HepG2 (cell line): ENCODE results near the gene CLEC2A. TPM values are rescaled to one million over a fixed set of nuclear protein-coding genes. Genes with fewer than 3 reads are reported as not detected.

ENCODE experiments used
- ATAC-seq: fragments of 200-7000 bp; cut with Tn5 transposase; 3 replicates; pipeline ENCODE4 v1.9.1; 2020; ENCODE audit warnings: mild to moderate bottlenecking, moderate library complexity
- BruUV-seq: library from RNA; stranded (reverse); fragments of 400-500 nt; replicated peaks from 2 replicates; lab custom pipeline; 2021; lab: Mats Ljungman, UMichigan
- CTCF ChIA-PET: fragments of 300-600 bp; formaldehyde crosslinking; extraction: SDS; loops from one replicate; lab custom pipeline; 2021; ENCODE audit warnings: low total read pairs, inconsistent platforms, low intra/inter-chr PET ratio; lab: Yijun Ruan, JAX
- POLR2A ChIA-PET: fragments of 350-600 bp; sonication (Branson Sonifier 250); formaldehyde crosslinking; loops from one replicate; lab custom pipeline; 2020; ENCODE audit warnings: antibody characterized with exemption, inconsistent platforms; lab: Yijun Ruan, JAX
- DNase-seq: peaks from one replicate; pipeline ENCODE4 v3.0.0-alpha.2; 2015; ENCODE audit warnings: low spot score
- FAIRE-seq: peaks from 3 replicates; lab custom pipeline; 2011; peaks lifted over from hg19 to GRCh38; lab: Jason Lieb, UNC
- H2AFZ ChIP-seq: one replicate; pipeline ENCODE4 v1.6.1; 2011; ENCODE audit warnings: low read length, inconsistent platforms
- H3K27ac ChIP-seq: fragments of 300-600 bp; 3 replicates; pipeline ENCODE4 v1.8.0; 2011; ENCODE audit warnings: mixed run types, mild to moderate bottlenecking, mixed read lengths, low read length, inconsistent platforms; ENCODE audit not compliant: insufficient read depth; ENCODE audit errors: extremely low read length
- H3K27me3 ChIP-seq, 2 experiments: fragments of 200-600 bp in 1 of 2; 2 replicates in 1 of 2; 3 replicates in 1 of 2; pipeline versions ENCODE4 v1.6.0 to v1.8.0; 2011; ENCODE audit warnings: low read length in 2 of 2, mild to moderate bottlenecking in 2 of 2, moderate library complexity in 2 of 2, inconsistent platforms in 1 of 2; ENCODE audit not compliant: insufficient read depth in 2 of 2, control insufficient read depth in 1 of 2
- H3K36me3 ChIP-seq, 2 experiments: fragments of 200-600 bp in 1 of 2; replicated peaks in 1 of 2; 2 replicates in 1 of 2; 3 replicates in 1 of 2; pipeline versions ENCODE4 v1.5.1 to v1.8.0; 2011; ENCODE audit warnings: low read length in 2 of 2, inconsistent platforms in 1 of 2; ENCODE audit not compliant: insufficient read depth in 2 of 2, control insufficient read depth in 1 of 2
- H3K4me1 ChIP-seq: 2 replicates; pipeline ENCODE4 v1.5.1; 2012; ENCODE audit warnings: low read length, inconsistent platforms; ENCODE audit not compliant: insufficient read depth
- H3K4me2 ChIP-seq: 2 replicates; pipeline ENCODE4 v1.6.0; 2011; ENCODE audit warnings: low read depth, low read length, inconsistent platforms
- H3K4me3 ChIP-seq, 3 experiments: fragments of 200-600 bp in 1 of 3; sonication (generic), shearing (Covaris generic) in 1 of 3; replicated peaks in 1 of 3; 2 replicates each; pipeline ENCODE4 v1.5.1; 2011 to 2016; ENCODE audit warnings: low read length in 3 of 3, inconsistent platforms in 2 of 3, low read depth in 2 of 3, mild to moderate bottlenecking in 2 of 3, control low read depth in 1 of 3, mixed read lengths in 1 of 3; ENCODE audit not compliant: insufficient read depth in 1 of 3
- H3K79me2 ChIP-seq: one replicate; pipeline ENCODE4 v1.6.1; 2011; ENCODE audit warnings: low read length, inconsistent platforms; ENCODE audit not compliant: insufficient read depth
- H3K9ac ChIP-seq: 2 replicates; pipeline ENCODE4 v1.6.0; 2011; ENCODE audit warnings: mild to moderate bottlenecking, low read depth, low read length, inconsistent platforms; ENCODE audit not compliant: insufficient read depth
- H3K9me3 ChIP-seq: 2 replicates; pipeline ENCODE4 v1.5.1; 2012; ENCODE audit warnings: mild to moderate bottlenecking, low read length
- H4K20me1 ChIP-seq: 2 replicates; pipeline ENCODE4 v1.6.0; 2011; ENCODE audit warnings: inconsistent platforms, mild to moderate bottlenecking, low read length, moderate library complexity; ENCODE audit not compliant: insufficient read depth
- ADNP ChIP-seq: sonication (generic); formaldehyde crosslinking; IDR thresholded peaks from 2 replicates; pipeline ENCODE4 v1.4.0; 2020; ENCODE audit warnings: missing genetic modification reagents
- CREB1 ChIP-seq, 2 experiments: fragments of 450-650 bp in 1 of 2; IDR thresholded peaks; 2 replicates each; pipeline ENCODE4 v1.6.1; 2016 to 2017; ENCODE audit warnings: control low read depth in 1 of 2, mild to moderate bottlenecking in 1 of 2, missing compliant biosample characterization in 1 of 2, missing genetic modification characterization in 1 of 2
- DMTF1 ChIP-seq: sonication (generic); formaldehyde crosslinking; IDR thresholded peaks from 2 replicates; pipeline ENCODE4 v1.4.0; 2020; ENCODE audit warnings: mild to moderate bottlenecking, missing genetic modification reagents
- HNRNPLL ChIP-seq: fragments of 200-400 bp; formaldehyde crosslinking; IDR thresholded peaks from 2 replicates; pipeline ENCODE4 v1.6.1; 2017; ENCODE audit warnings: mild to moderate bottlenecking, low read depth, low read length; ENCODE audit not compliant: poor library complexity, severe bottlenecking
- HNRNPUL1 ChIP-seq: fragments of 200-400 bp; formaldehyde crosslinking; IDR thresholded peaks from 2 replicates; pipeline ENCODE4 v1.6.1; 2017; ENCODE audit warnings: low read depth, mild to moderate bottlenecking, low read length, moderate library complexity
- NFATC3 ChIP-seq: sonication (generic); formaldehyde crosslinking; IDR thresholded peaks from 2 replicates; pipeline ENCODE4 v1.5.1; 2020; ENCODE audit warnings: mild to moderate bottlenecking, missing genetic modification reagents
- NR3C1 ChIP-seq: sonication (generic); formaldehyde crosslinking; IDR thresholded peaks from 2 replicates; pipeline ENCODE4 v1.4.0; 2020; ENCODE audit warnings: missing genetic modification reagents
- RAD51 ChIP-seq: fragments of 450-650 bp; IDR thresholded peaks from 2 replicates; pipeline ENCODE4 v1.6.1; 2016; ENCODE audit warnings: borderline replicate concordance
- TBL1XR1 ChIP-seq: fragments of 150-350 bp; IDR thresholded peaks from 2 replicates; pipeline ENCODE4 v1.6.1; 2014; ENCODE audit warnings: borderline replicate concordance, low read length; ENCODE audit not compliant: partially characterized antibody
- TEAD3 ChIP-seq: optimal IDR thresholded peaks from 2 replicates; pipeline ENCODE3; 2016; ENCODE audit warnings: borderline replicate concordance
- TFDP1 ChIP-seq: IDR thresholded peaks from 2 replicates; pipeline ENCODE4 v1.6.1; 2016; ENCODE audit warnings: missing compliant biosample characterization, missing genetic modification reagents, borderline replicate concordance
- ZKSCAN5 ChIP-seq: sonication (generic); formaldehyde crosslinking; IDR thresholded peaks from 2 replicates; pipeline ENCODE4 v1.5.1; 2020; ENCODE audit warnings: mild to moderate bottlenecking, missing genetic modification reagents
- ZNF547 ChIP-seq: sonication (generic); formaldehyde crosslinking; IDR thresholded peaks from 2 replicates; pipeline ENCODE4 v1.5.1; 2020; ENCODE audit warnings: mild to moderate bottlenecking, missing genetic modification reagents
- ZSCAN31 ChIP-seq: sonication (generic); formaldehyde crosslinking; IDR thresholded peaks from 2 replicates; pipeline ENCODE4 v1.5.0; 2020; ENCODE audit warnings: low read depth, mild to moderate bottlenecking, missing genetic modification reagents
- in situ Hi-C: cut with HindIII; loops from 2 replicates; pipeline ENCODE4 v1.10.0; 2017; ENCODE audit warnings: low pct_unique_long_range_greater_than_20kb; ENCODE audit not compliant: extremely low pct_ligation_motif_present
- intact Hi-C: fragments of 100-400 bp; cut with micrococcal nuclease; formaldehyde crosslinking; loops from one replicate; pipeline ENCODE4 v1.10.0; 2022; ENCODE audit not compliant: unreplicated experiment
- polyA plus RNA-seq, 8 experiments: library from polyadenylated mRNA; depleted of rRNA in 3 of 8; stranded (reverse) in 7 of 8; unstranded in 1 of 8; fragments of >200 nt; fragmentation: Illumina TruSeq in 4 of 8; extraction: Trizol in 4 of 8; gene quantifications; 2 replicates each; pipeline versions ENCODE4 v1.2.1 to v1.2.3, GENCODE V29; 2011 to 2016; ENCODE audit warnings: low read depth in 4 of 8, missing spikeins in 1 of 8, mixed read lengths in 1 of 8; ENCODE audit not compliant: insufficient read depth in 1 of 8
- total RNA-seq, 5 experiments: library from RNA; depleted of rRNA; stranded (reverse); fragments of >200 nt; fragmentation: Illumina TruSeq; extraction: Trizol; gene quantifications; 2 replicates each; pipeline ENCODE4 v1.2.3, GENCODE V29; 2016; ENCODE audit warnings: low read depth in 1 of 5

The CLEC2A gene
- total and polyA plus RNA-seq, 2 of the 13 experiments (the other 11 are each of a cell fraction or from before 2014, with no cell fraction given): not detected

GRCh38 chr12:9888665-9889273 is 43.4 kb downstream of the CLEC2A start (continued):
- TF ChIP-seq RAD51: no peak

GRCh38 chr12:9883175-9883574 is 49.0 kb downstream of the CLEC2A start:
- H3K4me1 ChIP-seq: peaks cover 14% of the 10 kb centered on the region
- H3K4me3 ChIP-seq: no peak overlapping the region
- H3K27ac ChIP-seq: no peak overlapping the region
- no peaks in the 10 kb centered on the region for H3K9me3 ChIP-seq
- intact Hi-C loops (no loop called here), in situ Hi-C loops (no loop called here)
- no peak overlapping the region for H3K9ac ChIP-seq
- FAIRE-seq: no peak
- ChIA-PET CTCF (no interaction called here), POLR2A (no interaction called here)
- no peak overlapping the region for H3K4me2 ChIP-seq
- ATAC-seq: no peak
- no peak overlapping the region for H2AFZ ChIP-seq
- no peaks in the 10 kb centered on the region for H3K27me3 ChIP-seq
- TF ChIP-seq CREB1 (IDR thresholded peaks at IDR 0.05): no peak
- TF ChIP-seq CREB1 (CRISPR knock-in tag; IDR thresholded peaks at IDR 0.05): no peak
- TF ChIP-seq HNRNPLL: no peak
- TF ChIP-seq ZSCAN31 (CRISPR knock-in tag): no peak
- no peak for TF ChIP-seq ZNF547 (CRISPR knock-in tag)
- TF ChIP-seq HNRNPUL1: no peak
- TF ChIP-seq TFDP1 (CRISPR knock-in tag): no peak
- TF ChIP-seq TBL1XR1: no peak
- no peak for TF ChIP-seq NFATC3
- TF ChIP-seq NR3C1 (CRISPR knock-in tag): no peak
- TF ChIP-seq ZKSCAN5: no peak
- TF ChIP-seq TEAD3: no peak
- no peak for TF ChIP-seq ADNP (CRISPR knock-in tag)
- no peak for TF ChIP-seq DMTF1 (CRISPR knock-in tag)
- no peak for DNase-seq
- H4K20me1 ChIP-seq: no peaks in the 10 kb centered on the region
- no peaks in the 10 kb centered on the region for H3K79me2 ChIP-seq
- no peaks in the 10 kb centered on the region for H3K36me3 ChIP-seq
- BruUV-seq: no TSS peak
